ENCODE results near the gene TEX26. TPM values are rescaled to one million over a fixed set of nuclear protein-coding genes. Genes with fewer than 3 reads are reported as not detected.

The TEX26 gene
- total RNA-seq (2014; rRNA removed; shearing (Covaris generic)): not detected in 2 replicates
- polyA plus RNA-seq (2015; cell fraction: cytosol; rRNA removed): not detected in 2 replicates
- not detected in 2 replicates for polyA plus RNA-seq (2015; cell fraction: nucleus; rRNA removed)

DNA sequence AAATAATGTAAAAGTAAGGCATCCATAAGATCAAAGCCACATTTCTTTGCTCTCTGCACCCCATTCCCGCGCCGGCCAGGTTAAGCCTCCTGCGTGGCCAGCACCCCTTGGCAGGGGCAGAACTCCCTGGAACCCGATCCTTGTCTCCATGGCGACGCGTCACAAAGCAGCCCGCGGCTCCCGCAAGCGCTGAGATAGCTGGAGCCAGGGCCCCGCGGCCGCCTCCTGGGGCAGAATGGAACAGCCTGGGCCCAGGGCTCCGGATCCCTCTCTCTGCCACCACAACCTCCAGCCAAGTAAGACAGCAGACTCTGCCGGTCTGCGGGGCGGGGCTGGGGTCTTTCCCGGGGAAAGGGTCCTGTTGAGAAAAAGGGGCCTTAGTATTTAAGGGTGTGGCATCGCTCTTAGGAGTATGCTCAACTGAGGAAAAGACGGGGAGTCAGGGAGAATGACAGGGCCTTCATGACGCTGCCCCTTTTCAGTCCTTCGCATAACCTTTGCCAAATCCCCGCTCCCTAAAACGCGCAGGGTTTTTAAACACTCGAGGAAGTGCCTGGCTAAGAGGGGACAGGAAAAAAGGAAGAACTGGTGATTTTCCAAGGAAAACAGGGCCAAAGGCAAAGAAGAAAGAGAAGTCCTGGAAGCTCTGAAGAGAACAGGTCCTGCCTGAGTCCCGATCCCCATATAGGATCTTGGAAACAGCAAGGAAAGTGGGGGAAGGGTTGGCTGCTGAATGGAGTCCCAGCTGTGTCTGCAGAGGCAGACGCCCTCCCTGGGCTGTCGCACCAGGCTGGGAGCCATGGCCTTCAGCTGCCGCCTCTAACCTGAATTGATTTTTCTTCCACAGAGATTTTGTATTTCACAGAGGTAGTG lies at the start of gene TEX26:
Gene TEX26 (plus strand): TSS at position 176 of the 873 bp plus-strand sequence. CDS start 60 bp downstream, at position 236.
- no peak for DNase-seq (ENCODE audit: low read depth)

DNA sequence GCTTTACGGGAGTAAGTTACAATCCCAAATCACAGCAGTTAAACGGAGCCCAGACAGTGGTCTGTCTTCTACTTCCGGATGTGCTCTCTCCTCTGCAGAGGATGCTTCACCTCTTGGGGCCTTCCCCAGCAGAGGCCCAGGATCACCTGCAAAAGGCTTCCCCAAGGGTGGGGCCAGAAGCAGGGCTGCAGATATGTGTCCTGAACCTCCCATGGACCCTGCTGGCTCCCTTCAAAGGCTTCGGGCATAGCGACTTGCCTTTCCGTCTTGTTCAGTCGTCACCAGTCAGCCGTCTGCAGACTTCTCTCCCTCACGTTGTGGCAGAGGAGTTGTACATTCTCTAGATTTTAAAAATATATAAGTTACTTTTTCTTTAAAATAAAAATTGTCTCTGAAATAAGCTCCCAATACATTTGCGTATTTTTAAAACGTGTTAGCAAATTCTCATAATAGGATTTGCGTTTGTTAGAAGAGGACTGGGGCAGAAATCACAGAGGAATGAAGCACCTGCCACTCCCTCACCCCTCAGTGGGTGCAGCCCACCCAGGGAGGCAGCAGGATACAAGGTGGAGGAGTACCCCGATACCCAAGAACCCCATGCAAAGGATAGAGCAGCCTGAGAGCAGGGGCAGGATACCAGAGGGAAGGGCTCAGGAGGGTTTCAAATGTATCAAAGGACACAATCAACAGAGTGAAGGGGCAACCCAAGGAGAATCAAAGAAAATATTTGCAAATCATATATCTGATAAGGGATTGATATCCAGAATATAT lies 49.3 kb upstream of the TEX26 start:
- no peak for DNase-seq (ENCODE audit: low read depth)

- DNase-seq (ENCODE audit: low read depth): no peak
Observed at GRCh38 chr13:30884543-30884942, 47.9 kb upstream of the TEX26 start.

GRCh38 chr13:30889196-30889690 lies 43.2 kb upstream of the TEX26 start:
- DNase-seq (ENCODE audit: low read depth): no peak

DNA sequence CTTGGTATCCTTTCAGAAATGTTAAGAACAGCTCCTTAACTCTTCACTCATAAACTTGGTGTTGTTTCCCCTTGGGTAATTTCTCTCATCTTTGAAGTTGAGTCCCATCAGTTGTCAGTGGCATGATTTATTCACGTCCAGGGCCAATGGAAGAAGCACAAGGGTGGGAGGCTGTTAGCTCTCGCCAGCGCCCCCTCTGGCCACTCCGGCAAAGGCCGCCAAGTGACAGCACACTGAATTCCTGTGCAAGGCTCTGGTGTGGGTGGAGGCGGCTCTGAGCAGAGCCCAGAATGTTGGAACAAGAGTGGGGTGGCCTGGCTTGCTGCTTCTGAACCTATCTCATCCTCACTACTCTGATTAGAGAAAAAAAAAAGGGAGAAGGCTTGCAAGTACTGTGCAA lies 39.5 kb upstream of the TEX26 start:
- peak; percentile 60 for DNase-seq (ENCODE audit: low read depth)

DNA sequence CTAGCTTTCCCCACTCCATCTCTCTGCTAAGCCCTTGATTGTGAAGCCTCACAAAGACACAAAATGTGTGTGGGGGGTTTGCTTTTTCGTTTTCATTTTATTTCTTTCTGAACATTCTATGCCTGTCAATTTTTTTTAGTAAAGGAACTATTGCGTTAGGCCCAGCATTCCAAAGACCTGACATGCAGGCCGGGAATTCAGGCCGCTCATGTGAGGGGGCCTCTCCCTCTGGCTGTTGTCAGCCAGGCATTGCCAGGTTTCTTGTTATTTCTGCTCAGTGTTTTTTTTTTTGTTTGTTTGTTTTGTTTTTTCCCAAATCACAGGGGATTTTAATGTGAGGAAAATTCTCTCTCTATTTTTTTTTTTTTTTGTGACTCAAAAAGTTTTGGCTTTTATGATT lies 36.7 kb upstream of the TEX26 start:
- DNase-seq (ENCODE audit: low read depth): peak; percentile 56

DNA sequence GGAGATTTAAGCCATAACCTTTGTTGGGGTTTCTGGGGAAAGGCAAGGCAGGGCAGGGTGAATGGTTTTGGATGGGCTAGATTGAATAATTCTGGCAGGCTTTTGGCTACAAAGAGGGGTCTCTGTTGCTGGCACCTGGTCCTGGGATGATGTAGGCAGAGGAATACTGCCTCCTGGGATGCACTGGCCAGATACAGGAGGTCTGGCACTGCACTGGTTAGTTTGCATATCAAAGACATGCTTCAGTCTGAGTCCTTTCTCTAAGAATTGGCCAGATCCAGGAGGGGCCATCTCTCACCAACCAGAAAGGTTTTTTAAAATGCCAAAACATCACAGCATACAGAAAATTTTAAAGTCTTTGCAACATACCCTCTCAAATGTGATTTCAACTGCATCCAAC lies 34.4 kb upstream of the TEX26 start:
- no peak for DNase-seq (ENCODE audit: low read depth)

DNA sequence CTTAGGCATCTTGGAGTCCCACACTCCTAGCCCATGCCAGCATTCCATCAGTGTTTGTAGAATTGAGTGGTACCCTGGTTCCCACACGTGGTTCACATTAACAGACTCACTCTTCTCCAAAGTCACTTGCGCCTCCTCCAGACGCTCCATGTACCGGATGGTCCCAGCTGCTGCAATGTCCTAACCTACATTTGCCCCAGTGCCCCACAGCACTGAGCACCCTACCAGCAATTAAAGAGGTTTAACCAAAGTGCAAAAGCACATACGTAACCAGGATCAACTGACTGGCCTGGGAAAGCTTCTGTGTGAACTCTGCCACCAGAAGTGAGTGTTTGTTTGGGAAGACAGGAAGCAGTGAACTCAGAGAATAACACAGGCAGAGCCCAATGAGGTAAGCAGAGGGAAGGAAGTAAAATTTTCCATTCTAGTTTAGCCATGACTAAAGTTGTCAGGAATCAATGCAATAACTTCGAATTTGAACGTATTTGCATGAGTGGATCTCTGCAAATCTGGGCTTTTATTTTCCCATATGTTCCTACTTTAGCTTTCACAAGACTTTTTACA lies 33.7 kb upstream of the TEX26 start:
- peak; percentile 84 for DNase-seq (ENCODE audit: low read depth)

DNA sequence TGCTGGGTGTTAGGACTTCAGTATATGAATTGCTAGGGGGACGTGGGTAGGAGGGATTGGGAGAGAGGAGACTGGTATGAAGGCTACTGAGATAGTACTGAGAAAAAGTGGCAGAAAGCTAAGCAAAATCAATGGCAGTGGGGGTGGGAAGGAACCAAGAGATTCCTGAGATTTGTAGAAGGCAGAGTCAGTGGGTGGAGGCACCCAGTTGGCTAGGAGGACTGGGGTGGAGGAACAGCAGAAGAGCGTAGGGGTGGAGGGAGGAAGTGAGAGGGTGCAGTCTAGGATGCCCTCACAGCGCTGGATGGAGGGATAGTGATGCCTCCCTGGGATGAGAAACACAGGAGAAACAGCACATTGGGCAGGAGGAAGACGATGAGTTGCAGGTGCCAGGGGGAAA lies 32.0 kb upstream of the TEX26 start:
- DNase-seq (ENCODE audit: low read depth): no peak

DNA sequence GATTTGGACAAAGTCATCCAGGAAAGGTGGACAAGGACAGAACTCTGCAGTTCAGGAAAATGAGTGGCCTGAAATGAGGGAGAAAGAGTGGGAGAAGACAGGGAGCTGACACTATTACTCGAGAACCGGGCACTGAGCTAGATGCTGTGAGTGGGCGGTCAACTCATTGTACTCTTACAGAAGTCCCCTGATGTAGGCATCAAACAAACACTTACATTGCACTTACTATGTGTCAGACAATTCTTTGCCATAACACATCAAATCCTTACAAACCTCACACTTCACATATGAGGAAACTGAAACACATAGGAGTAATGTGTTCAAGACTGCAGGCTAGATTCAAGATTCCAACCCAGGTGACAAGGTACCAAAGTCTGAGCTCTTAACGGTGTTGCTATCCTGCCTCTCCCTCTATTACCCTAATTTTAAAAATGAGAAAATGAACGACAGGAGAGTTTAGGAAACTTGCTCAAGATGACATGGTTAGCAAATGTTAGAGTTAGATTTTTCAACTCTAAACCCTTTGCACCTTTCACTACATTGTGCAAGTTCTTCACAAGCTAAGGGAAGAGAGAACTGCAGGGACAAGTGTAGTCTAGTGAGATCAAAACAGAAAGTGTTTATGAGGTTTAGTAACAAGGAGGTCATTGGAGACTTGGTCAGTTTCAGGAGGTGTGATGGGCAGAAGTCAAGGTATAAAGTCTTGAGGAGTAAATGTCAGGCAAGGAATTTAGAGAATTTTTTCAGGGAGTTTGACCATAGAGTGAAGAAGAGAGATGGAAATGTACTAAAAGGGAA lies 31.3 kb upstream of the TEX26 start:
- DNase-seq (ENCODE audit: low read depth): no peak

- no peak for DNase-seq (ENCODE audit: low read depth)
Observed at GRCh38 chr13:30904043-30904442, 28.4 kb upstream of the TEX26 start.

GRCh38 chr13:30905932-30906383 lies 26.5 kb upstream of the TEX26 start, which contains the start of gene MEDAG:
Gene MEDAG (plus strand): TSS chr13:30906271. CDS start chr13:30906516, 245 bp downstream.
- DNase-seq (ENCODE audit: low read depth): no peak

DNA sequence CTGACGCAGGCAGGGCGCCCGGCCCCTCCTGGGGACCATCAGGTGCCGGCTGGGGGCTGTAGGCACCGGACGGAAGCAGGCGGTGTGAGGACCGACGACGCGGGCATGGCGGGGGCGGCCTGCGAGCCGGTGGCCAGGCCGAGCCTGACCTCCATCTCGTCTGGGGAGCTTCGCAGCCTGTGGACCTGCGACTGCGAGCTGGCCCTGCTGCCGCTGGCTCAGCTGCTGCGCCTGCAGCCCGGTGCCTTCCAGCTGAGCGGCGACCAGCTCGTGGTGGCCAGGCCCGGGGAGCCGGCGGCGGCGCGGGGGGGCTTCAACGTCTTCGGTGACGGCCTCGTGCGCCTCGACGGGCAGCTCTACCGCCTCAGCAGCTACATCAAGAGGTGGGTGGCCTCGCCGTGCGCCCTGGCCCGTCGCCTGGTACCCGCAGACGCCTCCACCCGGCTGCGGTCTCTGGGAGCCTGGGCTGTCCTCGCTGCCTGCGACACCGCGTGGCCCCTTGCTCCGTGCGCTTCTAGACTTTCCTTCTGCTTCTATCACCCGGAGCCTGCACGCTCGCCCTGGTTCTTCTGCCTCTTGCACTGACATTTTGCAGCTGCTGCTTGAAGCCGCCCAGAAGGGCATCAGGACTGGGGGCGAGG lies 25.9 kb upstream of the TEX26 start:
- DNase-seq (ENCODE audit: low read depth): no peak

GRCh38 chr13:30907121-30907861 lies 25.2 kb upstream of the TEX26 start:
- DNase-seq (ENCODE audit: low read depth): no peak

GRCh38 chr13:30908416-30908980 lies 24.0 kb upstream of the TEX26 start:
- DNase-seq (ENCODE audit: low read depth): no peak

GRCh38 chr13:30910676-30911075 lies 21.8 kb upstream of the TEX26 start:
- DNase-seq (ENCODE audit: low read depth): no peak

DNA sequence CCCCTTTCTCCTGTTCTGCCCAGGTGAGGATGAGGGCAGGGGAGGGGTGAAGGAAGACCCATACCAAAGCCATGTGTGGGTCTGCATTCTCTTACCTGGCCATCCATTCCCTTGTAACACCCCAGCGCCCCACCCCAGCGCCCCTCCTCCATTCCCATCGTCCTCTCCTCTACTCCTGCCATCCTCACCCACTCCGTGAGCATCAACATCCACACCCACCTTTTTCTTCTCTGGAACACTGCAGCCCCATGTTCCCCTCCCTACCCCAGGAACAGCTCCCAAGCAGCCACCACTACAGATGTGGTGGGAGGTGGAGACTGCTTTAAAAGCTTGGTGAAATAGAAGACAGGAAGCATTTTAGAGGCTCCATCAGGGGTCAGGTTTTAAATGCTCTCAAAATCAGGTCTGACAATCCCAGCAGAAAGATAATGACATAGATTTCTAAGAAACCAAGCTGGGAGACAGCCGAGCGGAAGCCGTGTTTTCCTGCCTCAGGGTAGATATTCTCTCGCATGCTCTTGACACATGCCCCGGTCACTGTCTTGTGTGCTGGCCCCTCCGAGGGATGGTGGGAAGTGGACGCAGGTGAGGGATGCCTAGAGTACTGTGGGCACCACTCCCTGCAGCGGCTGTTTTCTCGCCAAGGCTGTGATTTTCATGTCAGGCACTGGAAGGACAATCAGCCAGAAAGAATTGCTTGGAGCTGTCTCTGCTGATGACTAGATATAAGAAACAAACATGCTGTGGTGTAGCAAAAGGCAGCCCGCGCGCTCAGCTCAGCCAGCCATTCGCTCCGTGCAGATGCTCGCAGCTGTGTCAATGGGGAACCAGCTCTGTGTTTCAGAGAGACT lies 16.5 kb upstream of the TEX26 start:
- no peak for DNase-seq (ENCODE audit: low read depth)

DNA sequence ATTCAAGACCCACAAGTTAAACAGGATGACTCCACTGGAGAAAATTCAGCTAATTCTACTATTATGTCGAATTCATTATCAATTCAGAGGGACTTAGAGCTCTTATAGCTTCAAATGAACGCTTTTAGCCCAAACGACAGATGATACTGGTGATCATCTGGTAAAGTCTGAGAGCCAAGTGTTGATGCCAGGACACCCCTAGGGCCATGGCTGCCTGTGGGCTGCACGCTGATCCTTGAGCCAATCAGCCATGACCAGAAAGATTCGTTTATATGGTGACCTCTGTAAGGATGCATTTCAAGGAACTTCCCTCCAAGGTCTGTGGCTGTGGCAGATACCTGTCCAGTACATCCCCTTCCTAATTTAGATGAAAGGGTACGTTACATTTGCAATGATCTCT lies 15.5 kb upstream of the TEX26 start:
- no peak for DNase-seq (ENCODE audit: low read depth)
